GM18951 (cell line): Measurements from ENCODE around the gene USP47.

Experiments used
- POLR2A ChIP-seq: IDR thresholded peaks from 4 replicates; pipeline ENCODE4 v1.6.1; 2011; ENCODE audit warnings: mild to moderate bottlenecking; ENCODE audit not compliant: insufficient read length, insufficient read depth; ENCODE audit errors: extremely low read depth
- in situ Hi-C: fragments of 300-500 bp; cut with MboI; formaldehyde crosslinking; loops from one replicate; pipeline ENCODE4 v1.12.0; 2022; ENCODE audit warnings: low sequenced_read_pairs, mixed read lengths, inconsistent platforms; ENCODE audit not compliant: unreplicated experiment

Gene USP47

GRCh38 chr11:11969380-11970215 lies 127.8 kb downstream of the USP47 start:
- TF ChIP-seq POLR2A, result no peak
- in situ Hi-C loops, result no loop called here

- no peak for TF ChIP-seq POLR2A
- in situ Hi-C loops, result no loop called here
Measured at GRCh38 chr11:11970556-11970955, 128.8 kb downstream of the USP47 start.

GRCh38 chr11:11971906-11972547 lies 130.3 kb downstream of the USP47 start:
- in situ Hi-C loops, result no loop called here
- no peak for TF ChIP-seq POLR2A

GRCh38 chr11:11972730-11973341 lies 131.1 kb downstream of the USP47 start:
- in situ Hi-C loops, result no loop called here
- TF ChIP-seq POLR2A, result no peak

- in situ Hi-C loops, result no loop called here
- no peak for TF ChIP-seq POLR2A
Measured at GRCh38 chr11:11973361-11973800, 131.6 kb downstream of the USP47 start.

- in situ Hi-C loops, result no loop called here
- TF ChIP-seq POLR2A, result no peak
Measured at GRCh38 chr11:11973866-11974265, 132.1 kb downstream of the USP47 start.

- in situ Hi-C loops, result no loop called here
Measured at GRCh38 chr11:11975201-11976092, 133.7 kb downstream of the USP47 start.

GRCh38 chr11:11976481-11977127 lies 134.8 kb downstream of the USP47 start:
- TF ChIP-seq POLR2A, result no peak
- in situ Hi-C loops, result no loop called here

More at GRCh38 chr11:11975201-11976092, 133.7 kb downstream of the USP47 start:
- TF ChIP-seq POLR2A, result no peak

- no peak for TF ChIP-seq POLR2A
- in situ Hi-C loops, result no loop called here
Measured at GRCh38 chr11:11977206-11977938, 135.6 kb downstream of the USP47 start.

GRCh38 chr11:11978098-11978637 lies 136.4 kb downstream of the USP47 start:
- in situ Hi-C loops, result no loop called here

GRCh38 chr11:11978792-11979487 lies 137.2 kb downstream of the USP47 start:
- no peak for TF ChIP-seq POLR2A
- in situ Hi-C loops, result no loop called here

More at GRCh38 chr11:11978098-11978637, 136.4 kb downstream of the USP47 start:
- no peak for TF ChIP-seq POLR2A
